Stimulated activated CD4-positive, alpha-beta T cell treated with anti-CD3 and anti-CD28 coated beads, Interleukin-1b, Interleukin-23, amount 100 ng/mL, for 4 hours (primary cell): Measurements from ENCODE around the gene SPINK7.
"Not testable (repeated sequence)": the region's sequence is repeated elsewhere in the genome, so short reads cannot be mapped to it uniquely, and the experiment has no call there.

ENCODE experiments used
- DNase-seq, 2 donors: peaks; one replicate each; pipeline ENCODE4 v3.0.0-alpha.2; 2020; ENCODE audit warnings: low read depth in 2 of 2

The SPINK7 gene

GRCh38 chr5:148312153-148312552 is at the start of gene SPINK7:
Gene SPINK7 (plus strand): TSS chr5:148312423. CDS start chr5:148312484, 61 bp downstream.
- DNase-seq, result no peak

GRCh38 chr5:148267962-148268361 is 44.3 kb upstream of the SPINK7 start:
- DNase-seq, result no peak

DNA sequence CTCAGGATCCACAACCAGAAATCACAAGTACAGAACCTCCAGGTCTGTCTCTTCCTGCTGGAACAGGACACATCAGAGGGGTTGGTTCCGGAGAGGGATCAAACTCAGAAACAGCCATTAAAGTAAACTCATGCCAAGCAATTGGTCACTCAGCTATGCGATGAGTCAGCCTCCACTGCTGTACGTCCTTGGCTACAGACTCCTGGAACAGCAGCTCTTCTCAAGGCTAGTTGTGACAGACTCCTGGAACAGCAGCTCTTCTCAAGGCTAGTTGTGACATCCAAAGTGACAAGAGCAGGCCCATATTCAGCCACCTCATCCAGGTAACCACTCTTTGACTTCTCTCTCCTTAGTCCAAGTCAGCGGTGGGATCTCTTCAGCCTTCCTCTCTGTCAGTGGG is 43.7 kb upstream of the SPINK7 start, which contains the start of gene SPINK13:
TSS of gene SPINK13 (plus strand) at position 229 of the 400 bp plus-strand sequence. CDS start 1,279 bp downstream, outside the sequence.
- no peak for DNase-seq

- not testable (repeated sequence) for DNase-seq
Observed at GRCh38 chr5:148275129-148275528, 37.1 kb upstream of the SPINK7 start.

- DNase-seq, result not testable (repeated sequence)
Observed at GRCh38 chr5:148280893-148281292, 31.3 kb upstream of the SPINK7 start.

- DNase-seq, result not testable (repeated sequence)
Observed at GRCh38 chr5:148281336-148281735, 30.9 kb upstream of the SPINK7 start.

DNA sequence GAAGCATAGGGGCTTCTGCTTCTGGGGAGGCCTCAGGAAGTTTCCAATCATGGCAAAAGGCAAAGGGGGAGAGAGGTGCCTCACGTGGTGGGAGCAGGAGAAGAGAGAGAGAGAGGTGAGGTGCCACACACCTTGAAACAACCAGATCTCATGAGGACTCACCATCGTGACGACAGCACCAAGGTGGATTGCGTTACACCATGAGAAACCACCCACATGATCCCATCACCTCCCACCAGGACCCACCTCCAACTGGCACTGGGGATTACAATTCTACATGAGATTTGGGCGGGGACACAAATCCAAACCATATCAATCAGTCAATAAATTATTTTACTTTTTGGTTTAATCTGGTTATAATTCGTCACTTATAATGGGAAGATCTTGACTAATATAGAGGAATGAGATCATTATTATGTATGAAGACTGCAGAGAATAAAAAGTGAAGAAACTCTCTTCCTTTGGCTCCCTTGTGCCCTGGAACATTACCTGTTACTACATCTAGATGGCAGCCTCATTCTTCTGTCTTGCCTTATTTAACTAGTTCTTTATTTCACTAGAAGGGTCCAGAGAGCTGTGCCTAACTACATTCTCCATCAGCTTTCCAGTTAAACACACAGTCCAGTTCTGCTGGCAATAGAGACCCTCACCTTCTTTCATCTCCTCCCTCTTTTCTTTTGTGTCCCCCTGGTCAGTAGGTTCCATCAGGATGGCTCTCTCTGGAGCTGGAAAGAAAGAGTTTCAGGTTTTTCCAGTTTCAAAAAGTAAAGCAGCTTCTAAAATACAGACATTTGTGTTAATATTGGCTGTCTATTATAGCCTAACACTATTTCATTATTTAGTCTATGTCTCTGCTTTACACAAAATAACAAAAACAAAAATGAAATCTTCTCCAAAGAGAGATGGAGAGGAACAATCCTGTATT is 21.7 kb upstream of the SPINK7 start:
- no peak for DNase-seq

DNA sequence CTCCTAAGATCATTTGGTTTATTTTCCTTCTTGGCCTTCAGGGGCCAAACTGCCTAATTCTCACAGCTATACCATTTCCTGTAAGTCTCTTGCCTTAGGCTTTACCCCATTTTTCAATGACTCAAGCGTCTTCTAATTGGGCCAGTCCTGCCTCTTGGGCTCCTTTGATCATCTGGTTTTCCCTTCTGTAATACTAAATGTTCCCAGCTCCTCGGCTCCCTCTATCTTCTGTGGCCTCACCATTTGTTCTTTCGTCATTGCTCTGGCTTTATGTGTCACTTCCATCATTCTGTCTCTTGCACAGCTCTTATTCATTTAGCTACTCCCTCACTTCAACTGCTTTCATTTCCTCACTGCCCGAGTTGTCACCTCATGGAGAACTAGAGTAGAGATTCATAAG is 14.5 kb upstream of the SPINK7 start:
- DNase-seq, result no peak

DNA sequence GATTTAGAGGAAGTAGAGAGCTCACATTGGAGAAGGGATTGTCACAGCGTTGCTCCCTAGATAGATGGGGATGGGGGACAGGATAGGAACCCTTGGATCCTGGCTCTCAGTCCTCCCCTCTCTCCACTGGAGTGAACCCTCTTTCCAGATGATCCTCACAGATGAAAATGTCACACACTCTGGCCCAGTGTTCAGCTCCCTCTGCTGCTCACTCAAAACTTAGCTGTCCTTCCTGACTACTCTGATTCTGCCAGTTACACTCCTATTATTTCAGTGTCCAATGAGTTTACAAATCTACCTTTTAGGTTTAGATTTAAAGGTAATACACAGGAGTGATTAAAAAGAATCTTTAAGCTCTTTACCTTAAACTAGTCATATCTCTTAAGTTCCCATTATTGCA is 5.8 kb upstream of the SPINK7 start:
- DNase-seq, result no peak

DNA sequence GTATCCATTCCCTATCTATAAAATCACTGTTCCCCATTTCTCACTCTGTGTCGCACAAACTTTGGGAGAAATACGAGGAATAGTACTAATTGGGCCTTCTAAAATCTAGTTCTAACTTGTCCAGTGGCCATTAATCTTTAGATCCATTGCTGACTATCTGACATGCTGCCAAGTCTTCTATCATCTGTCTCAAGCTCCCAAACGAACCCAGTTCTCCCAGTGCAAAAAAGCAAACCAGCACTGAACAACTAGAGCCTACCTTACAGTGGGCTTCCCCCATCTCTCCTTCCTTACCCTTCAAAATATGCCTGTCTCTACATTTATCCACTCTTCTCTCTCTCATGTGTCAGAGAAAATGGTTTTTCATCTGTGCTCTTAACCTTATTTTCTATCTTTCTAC is 3.2 kb upstream of the SPINK7 start:
- no peak for DNase-seq

DNA sequence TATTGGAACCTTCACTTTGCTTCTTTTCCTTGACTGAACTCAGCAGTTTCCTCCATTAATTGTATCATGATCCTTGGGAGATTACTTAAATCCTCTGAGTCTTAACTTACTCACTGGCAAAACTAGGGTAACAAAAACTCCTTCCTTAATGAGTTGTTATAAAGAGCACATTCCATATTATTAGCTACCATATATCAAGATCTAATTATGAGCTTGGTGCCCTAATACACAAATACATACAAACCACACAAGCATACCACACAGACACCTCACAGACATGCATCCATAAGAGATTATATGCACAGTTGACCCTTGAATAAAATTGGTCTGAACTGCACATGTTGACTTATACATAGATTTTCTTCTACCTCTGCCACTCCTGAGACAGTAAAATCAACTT is 2.5 kb upstream of the SPINK7 start:
- DNase-seq, result no peak

DNA sequence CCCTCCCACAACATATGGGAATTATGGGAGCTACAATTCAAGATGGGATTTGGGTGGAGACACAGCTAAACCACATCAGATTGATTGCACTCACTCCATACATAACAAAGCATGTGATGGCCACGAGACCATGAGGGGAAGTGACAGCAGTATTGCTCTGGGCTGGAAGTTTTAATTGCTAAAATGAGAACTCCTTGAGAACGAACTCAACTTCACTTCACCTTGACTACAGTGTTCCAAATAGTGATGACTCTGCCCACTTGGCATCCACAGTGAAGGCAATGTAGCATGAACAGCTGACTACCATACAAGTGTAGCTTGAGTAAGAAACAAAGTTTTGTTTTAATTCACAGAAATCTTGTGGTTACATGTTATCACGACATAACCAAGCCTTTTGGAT is 739 bp upstream of the SPINK7 start:
- no peak for DNase-seq

- no peak for DNase-seq
Observed at GRCh38 chr5:148314187-148314586, 2.0 kb downstream of the SPINK7 start.

- no peak for DNase-seq
Observed at GRCh38 chr5:148314731-148315130, 2.5 kb downstream of the SPINK7 start.

GRCh38 chr5:148320011-148320963 is 8.1 kb downstream of the SPINK7 start:
- DNase-seq, result peak in 1 of 2 donors; percentile 5

DNA sequence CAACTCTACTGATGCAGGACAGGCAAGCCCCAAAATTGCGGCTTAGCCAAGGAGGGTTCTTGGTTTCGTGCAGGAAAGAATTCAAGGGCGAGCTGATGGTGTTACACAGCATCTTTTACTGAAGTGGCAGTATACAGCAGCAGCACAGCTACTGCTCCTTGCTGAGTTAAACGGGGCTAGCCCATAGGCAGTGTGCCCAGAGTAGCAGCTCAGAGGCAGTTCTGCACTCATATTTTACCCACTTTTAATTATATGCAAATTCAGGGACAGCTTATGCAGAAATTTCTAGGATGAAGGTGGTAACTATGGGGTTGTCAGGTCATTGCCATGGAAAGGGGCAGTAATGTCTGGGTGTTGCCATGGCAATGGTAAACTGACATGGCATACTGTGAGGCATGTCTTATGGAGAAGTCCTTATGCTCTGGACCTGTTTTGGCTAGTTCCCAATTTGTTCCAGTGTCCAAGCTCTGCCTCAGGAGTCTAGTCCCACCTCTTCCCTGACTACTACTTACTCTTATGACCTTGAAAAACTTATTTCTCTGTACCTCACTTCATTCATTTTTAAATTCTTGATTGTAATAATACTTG is 21.1 kb downstream of the SPINK7 start:
- no peak for DNase-seq

DNA sequence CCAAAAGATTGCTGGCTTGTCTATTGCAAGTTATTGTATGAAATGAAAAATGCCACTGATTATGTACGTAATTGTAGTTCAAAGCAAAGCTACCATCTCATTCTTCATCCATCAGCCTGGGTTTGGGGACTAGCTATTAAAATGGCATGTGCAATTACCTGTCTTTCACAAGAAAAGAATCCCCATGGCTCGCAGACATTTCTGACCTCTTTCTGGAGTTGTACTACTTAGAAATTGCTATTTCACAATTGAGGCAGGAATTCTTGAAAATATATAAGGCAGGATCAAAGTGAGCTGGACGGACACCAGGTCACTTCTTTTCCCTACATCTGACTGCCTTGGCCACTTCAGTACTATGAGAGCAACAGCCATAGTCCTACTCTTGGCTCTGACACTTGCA is 23.0 kb downstream of the SPINK7 start, which contains the start of gene SPINK9:
TSS of gene SPINK9 (plus strand) at position 301 of the 400 bp plus-strand sequence. CDS start at position 356, 55 bp downstream.
- no peak for DNase-seq

DNA sequence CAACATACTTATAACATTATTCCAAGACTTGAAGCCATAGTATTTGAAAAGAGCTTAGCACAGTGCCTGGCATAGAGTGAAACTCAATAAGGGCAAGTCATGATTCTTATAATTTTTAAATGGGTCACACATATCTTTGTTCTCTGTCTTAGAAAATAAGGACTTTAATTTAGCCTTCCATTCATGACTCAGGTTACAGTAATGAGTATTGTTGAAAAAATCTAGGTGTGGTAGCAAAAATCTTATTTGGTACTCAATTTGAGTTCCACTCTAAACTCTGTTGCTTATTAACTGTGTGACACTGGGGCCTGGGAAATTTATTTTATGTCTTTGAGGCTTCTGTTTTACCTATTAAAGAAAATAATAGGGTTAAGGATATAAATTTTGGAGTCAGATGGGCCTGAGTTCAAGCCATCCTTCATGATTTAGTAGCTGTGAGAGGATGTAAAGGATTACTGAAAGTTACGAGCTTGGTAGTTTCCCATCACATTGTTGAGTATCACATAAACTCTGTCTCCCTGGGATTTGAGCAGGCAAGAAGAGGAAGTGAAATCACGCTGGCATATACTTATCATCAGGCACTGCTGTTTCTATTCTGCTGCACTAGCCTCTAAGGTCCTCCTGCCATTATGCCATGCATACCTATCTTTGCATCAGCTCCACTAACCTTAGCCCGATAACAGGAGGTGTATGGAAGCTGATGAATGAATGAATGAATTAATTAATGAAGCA is 24.6 kb downstream of the SPINK7 start:
- no peak for DNase-seq

- no peak for DNase-seq
Observed at GRCh38 chr5:148342371-148343045, 30.3 kb downstream of the SPINK7 start.

DNA sequence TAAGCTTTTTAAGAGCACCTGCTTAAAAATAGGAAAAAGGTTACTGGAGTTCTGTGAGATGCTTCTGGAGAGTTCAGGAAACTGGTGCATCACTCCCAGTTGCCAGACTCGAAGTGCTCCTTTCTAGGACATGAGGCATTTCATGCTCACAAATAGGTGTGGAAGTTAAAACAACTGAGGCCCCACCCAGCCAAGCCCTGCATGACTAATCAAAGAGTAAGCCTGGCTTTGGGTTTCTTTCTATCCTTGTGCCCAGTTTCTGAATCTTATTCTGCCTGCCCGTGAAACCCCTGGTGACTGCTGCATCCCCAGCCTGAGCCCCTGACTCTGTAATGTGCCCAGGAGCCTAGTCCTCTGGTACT is 30.8 kb downstream of the SPINK7 start:
- no peak for DNase-seq
